ENCODE data around the gene PIP4K2A.

PIP4K2A gene

GRCh38 chr10:22662733-22663330 is 51.5 kb downstream of the PIP4K2A start:
- no peak for FAIRE-seq

- no peak for FAIRE-seq
Measured at GRCh38 chr10:22659866-22660265, 54.5 kb downstream of the PIP4K2A start.

GRCh38 chr10:22658745-22659410 is 55.5 kb downstream of the PIP4K2A start:
- FAIRE-seq, result no peak

GRCh38 chr10:22657566-22658225 is 56.7 kb downstream of the PIP4K2A start:
- FAIRE-seq, result no peak

- FAIRE-seq, result no peak
Measured at GRCh38 chr10:22657024-22657423, 57.4 kb downstream of the PIP4K2A start.

DNA sequence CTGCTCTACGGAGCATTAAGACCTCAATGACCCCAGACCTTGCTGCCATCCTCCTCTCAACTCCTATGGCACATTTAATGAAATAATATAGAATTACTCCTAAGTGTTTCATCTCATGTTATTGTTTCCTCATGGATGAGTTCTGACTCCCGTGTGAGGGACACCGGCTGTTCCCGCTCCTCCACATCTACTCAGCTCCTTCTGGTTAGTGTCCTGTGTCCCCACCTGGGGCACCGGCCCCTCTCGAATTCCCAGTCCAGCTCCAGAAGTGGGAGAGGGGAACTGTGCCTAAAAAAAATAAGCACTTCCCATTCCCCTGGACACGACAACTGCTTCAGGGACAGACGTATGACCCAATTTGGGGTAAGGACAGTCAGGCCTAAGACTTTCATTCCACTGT is 58.3 kb downstream of the PIP4K2A start:
- FAIRE-seq, result no peak

DNA sequence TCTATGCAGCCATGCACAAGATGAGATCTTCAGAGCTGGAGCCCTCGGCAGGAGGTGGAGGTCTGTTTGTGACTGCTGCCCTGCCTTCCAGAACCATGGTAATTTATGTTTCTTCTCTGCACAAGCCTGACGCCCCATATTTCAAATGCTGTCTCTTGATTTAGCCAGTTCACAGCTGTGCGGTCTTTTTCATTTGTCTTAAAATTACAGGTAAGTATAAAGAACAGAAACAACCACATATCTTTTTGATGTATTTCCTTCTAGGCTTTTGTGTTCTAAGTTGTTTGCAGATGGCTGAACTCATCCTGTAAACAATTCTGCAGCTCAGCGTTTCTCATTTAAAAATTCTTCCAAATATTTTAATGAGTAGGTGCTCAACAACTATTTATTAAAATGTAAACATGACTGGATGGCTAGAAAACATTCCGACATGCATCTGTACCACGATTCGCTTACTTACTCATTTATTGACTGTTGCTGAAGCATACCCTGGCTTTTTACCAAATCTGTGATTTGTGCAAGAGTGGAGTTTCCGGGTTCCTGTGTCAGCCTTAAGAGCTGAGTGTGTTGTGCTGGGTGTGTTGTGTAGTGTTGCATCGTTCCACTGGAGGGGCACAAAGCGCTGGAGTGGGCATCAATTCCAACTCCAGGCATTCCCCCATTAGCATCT is 58.9 kb downstream of the PIP4K2A start:
- no peak for FAIRE-seq

DNA sequence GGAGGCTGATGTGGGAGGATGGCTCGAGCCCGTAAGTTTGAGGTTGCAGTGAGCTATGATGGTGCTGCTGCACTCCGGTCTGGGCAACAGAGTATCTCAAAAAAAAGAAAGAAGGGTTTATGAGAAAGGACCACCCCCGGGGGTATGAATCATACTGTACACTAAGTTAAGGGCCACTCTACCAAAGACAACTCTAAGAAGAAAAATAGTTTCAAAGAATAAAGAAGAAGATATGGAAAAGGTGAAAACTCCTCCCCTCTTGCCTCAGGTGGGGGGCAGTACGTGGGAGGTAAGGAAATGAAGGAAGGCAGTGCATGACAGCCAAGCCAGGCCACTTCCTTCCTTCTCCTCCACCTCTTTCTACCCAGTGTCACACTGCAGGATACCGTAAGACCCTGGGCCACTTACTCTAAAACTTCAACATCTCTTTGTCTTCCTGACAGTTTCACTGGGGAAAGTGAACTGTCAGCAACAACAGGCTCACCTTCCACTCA is 61.3 kb downstream of the PIP4K2A start:
- FAIRE-seq, result no peak

DNA sequence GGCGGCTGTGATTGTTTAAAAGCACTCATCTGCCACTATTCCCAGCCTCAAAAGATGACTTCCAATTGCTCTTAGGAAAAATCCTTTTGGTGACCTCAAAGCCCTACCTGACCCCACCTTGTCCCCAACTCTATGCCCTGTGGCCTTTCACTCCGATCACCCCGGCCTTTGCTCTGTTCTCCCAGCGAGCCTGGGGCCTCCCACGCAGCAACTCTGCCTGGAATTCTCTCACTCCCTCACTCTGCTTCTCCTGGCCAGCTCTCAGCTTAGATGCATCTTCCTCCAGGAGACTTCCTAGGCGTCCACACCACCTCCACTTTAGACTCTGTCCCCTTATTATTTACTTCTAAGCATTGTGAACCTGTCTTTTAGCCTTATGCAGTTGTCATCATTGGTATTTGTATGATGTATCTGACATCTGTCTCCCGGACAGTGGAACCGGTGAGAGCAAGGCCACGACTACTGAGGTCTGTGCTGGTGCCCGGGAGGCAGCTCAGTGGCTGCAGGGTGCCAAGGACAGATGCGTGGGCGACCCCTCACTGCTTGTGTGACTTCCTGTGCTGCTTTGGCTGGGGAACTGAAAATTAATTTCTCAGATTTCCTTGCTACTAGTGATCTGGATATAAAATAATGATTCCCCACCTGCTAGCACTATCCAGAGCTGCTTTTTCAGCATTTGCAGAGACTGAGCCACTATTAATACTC is 63.0 kb downstream of the PIP4K2A start:
- no peak for FAIRE-seq

- no peak for FAIRE-seq
Measured at GRCh38 chr10:22649994-22650393, 64.4 kb downstream of the PIP4K2A start.

- no peak for FAIRE-seq
Measured at GRCh38 chr10:22649390-22649841, 65.0 kb downstream of the PIP4K2A start.

GRCh38 chr10:22648547-22648961 is 65.8 kb downstream of the PIP4K2A start:
- FAIRE-seq, result no peak

GRCh38 chr10:22647244-22647643 is 67.1 kb downstream of the PIP4K2A start:
- FAIRE-seq, result no peak

DNA sequence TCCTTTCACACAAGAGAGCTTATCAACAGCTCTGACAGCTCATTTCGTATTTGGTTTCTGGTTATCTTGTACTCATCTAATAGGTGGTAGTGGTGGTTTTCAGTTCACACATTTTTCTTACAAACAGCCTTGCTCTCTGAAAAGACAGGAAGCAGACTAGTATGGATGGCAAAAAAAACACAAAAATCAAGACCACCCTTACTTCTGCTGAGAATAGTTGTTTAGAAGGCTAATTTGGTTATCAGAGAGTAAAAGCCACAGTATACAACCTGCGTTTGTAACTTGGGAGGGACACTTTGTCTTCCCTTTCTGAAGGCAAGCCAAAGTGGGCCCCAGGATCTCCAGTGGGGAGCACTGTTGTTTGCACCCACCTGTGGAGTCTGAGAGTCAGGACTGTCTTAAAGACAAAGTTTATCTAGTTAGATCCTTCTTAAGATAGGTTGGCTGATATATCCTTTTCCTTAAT is 68.0 kb downstream of the PIP4K2A start:
- FAIRE-seq, result no peak

- no peak for FAIRE-seq
Measured at GRCh38 chr10:22644222-22644621, 70.2 kb downstream of the PIP4K2A start.

GRCh38 chr10:22643775-22644174 is 70.6 kb downstream of the PIP4K2A start:
- no peak for FAIRE-seq

DNA sequence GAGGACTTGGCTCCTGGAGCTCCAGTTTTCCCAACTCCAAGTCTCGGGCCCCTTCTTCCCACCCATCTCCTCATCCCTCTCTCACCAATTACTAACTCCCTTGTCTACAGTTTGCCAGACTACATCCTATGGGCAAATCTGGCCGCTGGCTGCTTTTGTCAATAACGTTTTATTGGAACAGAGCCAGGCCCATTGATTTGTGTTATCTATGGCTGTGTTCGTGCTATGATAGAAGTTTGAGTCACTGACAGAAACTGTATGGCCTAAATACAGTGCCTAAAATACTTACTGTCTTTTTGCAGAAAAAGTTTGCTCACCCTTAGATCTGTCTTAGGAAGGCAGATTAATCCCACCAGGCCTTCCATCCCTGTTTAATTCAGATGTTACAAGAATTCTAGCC is 71.3 kb downstream of the PIP4K2A start:
- FAIRE-seq, result no peak

DNA sequence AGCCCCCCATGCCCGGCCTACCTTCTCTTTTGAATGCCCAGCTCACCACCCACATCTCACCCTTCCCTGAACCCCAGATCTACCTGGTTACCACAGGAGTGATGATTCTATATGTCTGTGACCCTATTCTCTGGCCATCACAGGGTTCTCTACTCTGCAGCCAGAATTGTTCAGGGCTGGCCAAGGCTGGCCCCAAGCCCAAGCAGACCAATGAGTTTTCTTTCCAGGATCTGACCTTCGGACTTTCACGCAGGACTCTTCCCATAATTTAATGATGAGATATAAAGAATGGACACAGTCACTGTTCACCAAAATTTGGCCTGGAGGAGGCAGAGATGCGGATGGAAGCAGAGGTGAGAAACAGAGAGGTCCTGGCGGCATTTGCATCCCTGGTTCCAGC is 72.6 kb downstream of the PIP4K2A start:
- FAIRE-seq, result no peak

- no peak for FAIRE-seq
Measured at GRCh38 chr10:22640359-22640758, 74.0 kb downstream of the PIP4K2A start.

DNA sequence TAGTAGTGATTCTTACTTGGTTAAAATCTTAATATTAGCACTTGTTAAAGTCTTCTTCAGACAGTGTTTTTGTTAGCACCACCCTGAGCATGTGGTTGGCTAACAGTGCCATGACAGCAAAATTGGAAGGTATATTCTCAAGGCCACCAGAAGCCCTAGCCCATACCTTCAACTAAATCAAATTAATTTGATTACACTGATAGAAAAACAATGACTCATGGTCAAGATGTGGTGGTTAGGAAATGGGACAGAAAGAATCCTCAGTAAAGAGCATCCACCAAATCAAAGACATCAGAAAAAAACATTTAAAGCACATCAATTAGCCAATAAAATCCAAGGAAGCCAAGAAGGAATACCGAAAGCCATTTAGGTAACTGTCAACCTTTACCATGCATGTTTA is 75.5 kb downstream of the PIP4K2A start:
- FAIRE-seq, result no peak

- FAIRE-seq, result no peak
Measured at GRCh38 chr10:22637491-22637890, 76.9 kb downstream of the PIP4K2A start.

DNA sequence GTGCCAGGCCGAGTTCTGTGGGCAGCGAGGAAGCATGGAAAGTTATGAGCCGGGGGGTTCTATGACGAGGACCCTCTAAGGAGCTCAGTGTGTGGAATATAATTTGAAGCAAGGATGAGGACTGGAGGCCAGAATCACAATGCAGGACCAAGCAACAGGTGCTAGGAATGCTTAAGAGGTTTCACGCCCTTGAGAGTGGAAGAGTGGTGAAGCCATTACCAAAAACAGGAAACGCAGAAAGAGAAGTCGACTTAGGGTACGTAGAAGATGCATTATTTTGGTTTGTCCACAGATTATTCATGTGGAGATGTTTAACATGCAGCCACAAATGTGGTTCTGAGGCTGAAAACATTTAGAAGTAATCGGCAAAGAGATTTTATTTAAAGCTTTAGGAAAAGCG is 78.7 kb downstream of the PIP4K2A start:
- FAIRE-seq, result no peak

Data from endometrium (tissue), 2 donors.